HG03045 (cell line): ENCODE measurements around the gene DENND1A.
"Not testable (repeated sequence)": the region's sequence is repeated elsewhere in the genome, so short reads cannot be mapped to it uniquely, and the experiment has no call there.

Experiments used
- ATAC-seq: cut with Tn5 transposase; IDR thresholded peaks from one replicate; pipeline ENCODE4 v1.9.1; 2021; ENCODE audit warnings: mild to moderate bottlenecking, moderate library complexity; ENCODE audit not compliant: unreplicated experiment

The DENND1A gene

DNA sequence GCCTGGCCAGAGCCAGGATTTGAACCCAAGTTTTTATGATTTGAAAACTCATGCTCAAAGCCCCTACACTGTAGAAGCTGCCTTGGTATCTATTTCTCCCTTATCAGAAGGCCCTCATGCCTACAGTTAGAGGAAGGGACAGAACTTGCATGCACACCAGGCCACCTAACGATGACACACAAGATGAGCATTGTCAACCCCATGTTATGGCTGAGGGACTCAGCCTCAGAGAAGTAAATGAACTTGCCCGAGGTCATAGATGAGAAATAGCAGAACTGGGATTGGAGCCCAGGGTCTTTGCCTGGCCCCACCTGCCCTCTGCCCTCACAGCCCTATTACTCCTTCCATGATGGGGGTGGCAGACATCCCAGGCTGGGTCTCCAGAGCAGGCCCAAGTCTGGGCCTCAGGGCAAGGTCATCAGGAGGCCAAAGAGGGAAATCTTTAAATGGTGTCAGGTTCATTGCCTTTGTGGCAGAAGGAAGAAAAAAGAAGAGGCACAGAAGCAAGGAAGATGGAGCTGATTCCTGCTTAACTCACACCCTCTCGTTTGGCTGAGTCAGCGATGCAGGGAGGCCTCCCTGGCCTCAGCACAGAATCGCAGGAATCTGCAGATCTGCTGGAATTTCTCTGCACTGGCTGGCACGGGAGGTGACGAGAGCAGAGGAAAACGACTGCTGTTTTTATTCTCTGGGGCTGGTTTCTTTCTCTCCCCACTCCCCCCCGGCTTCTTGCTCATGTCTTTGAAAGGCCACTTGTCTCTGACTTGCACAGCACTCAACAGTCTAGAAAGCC, 594.5 kb downstream of the DENND1A start:
- no peak for ATAC-seq

DNA sequence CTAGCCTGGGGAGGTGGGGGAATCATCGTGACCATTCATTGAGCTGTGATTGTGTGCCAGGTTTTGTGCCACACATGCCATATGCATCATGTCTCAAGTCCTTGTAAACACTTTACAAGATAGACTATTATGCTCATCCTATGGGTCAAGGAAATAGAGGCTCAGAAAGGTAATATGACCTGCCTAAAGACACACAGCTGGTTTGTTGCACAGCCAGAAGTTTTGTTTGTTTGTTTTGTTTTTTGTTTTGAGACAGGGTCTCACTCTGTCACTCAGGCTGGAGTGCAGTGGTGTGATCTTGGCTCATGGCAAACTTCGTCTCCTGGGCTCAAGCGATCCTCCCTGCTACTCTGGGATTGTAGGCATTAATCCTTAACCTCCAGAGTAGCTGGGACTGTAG, 595.3 kb downstream of the DENND1A start:
- no peak for ATAC-seq

DNA sequence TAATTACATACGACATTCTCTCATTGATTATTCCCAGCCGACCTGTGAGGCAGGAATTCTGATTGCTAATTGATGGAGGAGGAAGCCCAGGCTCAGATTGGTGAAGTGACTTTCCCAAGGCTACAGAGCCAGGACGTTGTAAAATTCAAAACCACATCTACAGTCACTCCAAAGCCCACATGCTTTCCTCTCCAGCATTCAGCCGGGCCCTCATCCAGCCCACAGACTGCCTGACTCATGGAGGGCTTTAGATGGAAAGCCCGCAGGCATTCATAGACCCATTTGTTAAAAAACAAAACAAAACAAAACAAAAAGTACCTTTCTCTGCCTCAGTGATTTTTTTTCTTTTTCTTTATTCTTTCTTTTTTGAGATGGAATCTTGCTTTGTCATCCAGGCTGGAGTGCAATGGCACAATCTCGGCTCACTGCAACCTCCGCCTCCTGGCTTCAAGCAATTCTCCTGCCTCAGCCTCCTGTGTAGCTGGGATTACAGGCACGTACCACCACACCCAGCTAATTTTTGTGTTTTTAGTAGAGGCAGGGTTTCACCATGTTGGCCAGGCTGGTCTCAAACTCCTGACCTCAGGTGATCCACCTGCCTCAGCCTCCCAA, 596.8 kb downstream of the DENND1A start:
- ATAC-seq, result not testable (repeated sequence)

DNA sequence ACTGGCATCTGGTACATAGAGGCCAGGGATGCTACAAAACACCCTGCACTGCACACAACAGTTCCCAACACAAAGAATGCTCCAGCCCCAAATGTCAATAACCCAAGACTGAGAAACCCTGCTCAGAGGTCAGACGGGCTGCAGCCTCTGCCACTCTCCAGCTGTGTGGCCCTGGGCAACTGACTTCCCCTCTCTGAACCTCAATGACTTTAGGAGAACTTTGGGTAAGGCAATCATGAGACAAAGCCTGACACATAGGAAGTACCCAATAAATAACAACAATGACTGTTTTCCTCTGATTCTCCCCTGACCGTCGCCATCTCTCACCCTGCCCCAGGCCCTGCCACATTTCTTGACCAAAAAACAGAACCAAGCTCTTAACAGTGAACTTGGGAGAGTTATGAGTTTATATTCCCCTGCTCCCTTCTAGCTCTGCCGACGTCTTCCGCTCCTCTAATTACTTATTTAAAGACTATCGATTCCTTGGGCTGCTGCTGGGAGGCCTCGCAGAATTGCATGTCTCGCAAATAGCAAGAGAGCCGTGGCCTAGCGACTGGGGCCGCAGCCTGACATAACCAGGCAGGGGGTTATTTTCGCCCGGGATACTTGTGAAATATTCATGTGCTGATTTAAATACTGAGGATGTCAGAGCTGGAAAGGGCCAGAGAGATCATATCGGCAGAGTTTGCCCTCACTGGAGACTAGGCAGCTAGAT, 598.4 kb downstream of the DENND1A start:
- no peak for ATAC-seq
